ENCODE data around the gene RPA3.
"Not testable (repeated sequence)": the region's sequence is repeated elsewhere in the genome, so short reads cannot be mapped to it uniquely, and the experiment has no call there.

The RPA3 gene

GRCh38 chr7:7688956-7689355 is 29.5 kb downstream of the RPA3 start:
- no peak for DNase-seq

GRCh38 chr7:7688310-7688709 is 30.1 kb downstream of the RPA3 start:
- no peak for DNase-seq

- no peak for DNase-seq
Measured at GRCh38 chr7:7687800-7688199, 30.6 kb downstream of the RPA3 start.

GRCh38 chr7:7686811-7687508 is 31.4 kb downstream of the RPA3 start:
- DNase-seq: no peak

- no peak for DNase-seq
Measured at GRCh38 chr7:7682861-7683260, 35.5 kb downstream of the RPA3 start.

- no peak for DNase-seq
Measured at GRCh38 chr7:7681936-7682329, 36.5 kb downstream of the RPA3 start.

- DNase-seq: peak; percentile 85
Measured at GRCh38 chr7:7681191-7681935, 37.0 kb downstream of the RPA3 start.

GRCh38 chr7:7679640-7680039 is 38.8 kb downstream of the RPA3 start:
- DNase-seq: not testable (repeated sequence)

- DNase-seq: no peak
Measured at GRCh38 chr7:7675686-7676085, 42.7 kb downstream of the RPA3 start.

- no peak for DNase-seq
Measured at GRCh38 chr7:7673240-7673550, 45.2 kb downstream of the RPA3 start.

GRCh38 chr7:7672545-7673239 is 45.7 kb downstream of the RPA3 start:
- no peak for DNase-seq

- DNase-seq: no peak
Measured at GRCh38 chr7:7671361-7671760, 47.0 kb downstream of the RPA3 start.

- no peak for DNase-seq
Measured at GRCh38 chr7:7670490-7670889, 47.9 kb downstream of the RPA3 start.

GRCh38 chr7:7668706-7669105 is 49.7 kb downstream of the RPA3 start:
- no peak for DNase-seq

GRCh38 chr7:7667187-7667586 is 51.2 kb downstream of the RPA3 start:
- no peak for DNase-seq

GRCh38 chr7:7665031-7665430 is 53.4 kb downstream of the RPA3 start:
- DNase-seq: no peak

GRCh38 chr7:7664291-7664690 is 54.1 kb downstream of the RPA3 start:
- DNase-seq: no peak

GRCh38 chr7:7662527-7662926 is 55.9 kb downstream of the RPA3 start:
- DNase-seq: no peak

- not testable (repeated sequence) for DNase-seq
Measured at GRCh38 chr7:7656459-7656858, 61.9 kb downstream of the RPA3 start.

GRCh38 chr7:7654964-7655715 is 63.3 kb downstream of the RPA3 start:
- DNase-seq: no peak

- DNase-seq: no peak
Measured at GRCh38 chr7:7653593-7654187, 64.7 kb downstream of the RPA3 start.

GRCh38 chr7:7652798-7653540 is 65.4 kb downstream of the RPA3 start:
- DNase-seq: no peak
